Breast epithelium (tissue), 4 donors: Measurements from ENCODE around the gene INSIG1. TPM values are rescaled to one million over a fixed set of nuclear protein-coding genes. Genes with fewer than 3 reads are reported as not detected.

Experiments used
- DNase-seq, 2 donors: peaks; one replicate each; pipeline ENCODE4 v3.0.0-alpha.2; 2019; ENCODE audit warnings: low spot score in 2 of 2
- H3K27ac ChIP-seq, 2 donors: fragments of 200-600 bp; sonication (generic) in 1 of 2; one replicate each; pipeline ENCODE4 v1.5.1; 2016 to 2019; ENCODE audit warnings: mild to moderate bottlenecking in 1 of 2
- H3K27me3 ChIP-seq, 2 donors: fragments of 200-600 bp; sonication (generic) in 1 of 2; one replicate each; pipeline versions ENCODE4 v1.5.1 to v1.6.0; 2017 to 2019; ENCODE audit warnings: control low read depth in 1 of 2, mild to moderate bottlenecking in 1 of 2
- H3K36me3 ChIP-seq: fragments of 200-600 bp; one replicate; pipeline ENCODE4 v1.5.1; 2019
- H3K4me1 ChIP-seq, 2 donors: fragments of 200-600 bp; sonication (generic); one replicate each; pipeline ENCODE4 v1.5.1; 2016 to 2019; ENCODE audit warnings: control low read depth in 1 of 2
- H3K4me3 ChIP-seq, 3 donors: fragments of 200-600 bp; sonication (generic); 1 replicate in 2 of 3; 2 replicates in 1 of 3; pipeline ENCODE4 v1.5.1; 2016 to 2019; ENCODE audit warnings: mild to moderate bottlenecking in 3 of 3, moderate library complexity in 2 of 3
- H3K9me3 ChIP-seq, 2 donors: fragments of 200-600 bp; sonication (generic) in 1 of 2; one replicate each; pipeline ENCODE4 v1.5.1; 2016 to 2019; ENCODE audit warnings: control low read depth in 1 of 2
- CTCF ChIP-seq, 3 donors: fragments of 450-650 bp; IDR thresholded peaks; one replicate each; pipeline ENCODE4 v1.5.1; 2016 to 2017; ENCODE audit warnings: antibody characterized with exemption in 3 of 3, mild to moderate bottlenecking in 3 of 3, moderate library complexity in 3 of 3
- POLR2A ChIP-seq: fragments of 450-650 bp; IDR thresholded peaks from one replicate; pipeline ENCODE4 v1.6.1; 2016; ENCODE audit warnings: antibody characterized with exemption, mild to moderate bottlenecking, moderate library complexity
- POLR2AphosphoS5 ChIP-seq, 3 donors: sonication (generic); formaldehyde crosslinking; IDR thresholded peaks; one replicate each; pipeline ENCODE4 v1.6.1; 2017; ENCODE audit warnings: antibody characterized with exemption in 3 of 3
- intact Hi-C: fragments of 100-400 bp; cut with DNase I; formaldehyde crosslinking; loops from one replicate; pipeline ENCODE4 v1.15.1; 2023; ENCODE audit warnings: low total_unique reads
- total RNA-seq, 3 donors: library from RNA; depleted of rRNA; stranded (reverse); fragments of >200 nt; gene quantifications; one replicate each; pipeline ENCODE4 v1.1.0, GENCODE V29; 2016

Gene INSIG1
- total RNA-seq, result 10 to 100 TPM; 37.0 to 89.6 (median 66.0) TPM

DNA sequence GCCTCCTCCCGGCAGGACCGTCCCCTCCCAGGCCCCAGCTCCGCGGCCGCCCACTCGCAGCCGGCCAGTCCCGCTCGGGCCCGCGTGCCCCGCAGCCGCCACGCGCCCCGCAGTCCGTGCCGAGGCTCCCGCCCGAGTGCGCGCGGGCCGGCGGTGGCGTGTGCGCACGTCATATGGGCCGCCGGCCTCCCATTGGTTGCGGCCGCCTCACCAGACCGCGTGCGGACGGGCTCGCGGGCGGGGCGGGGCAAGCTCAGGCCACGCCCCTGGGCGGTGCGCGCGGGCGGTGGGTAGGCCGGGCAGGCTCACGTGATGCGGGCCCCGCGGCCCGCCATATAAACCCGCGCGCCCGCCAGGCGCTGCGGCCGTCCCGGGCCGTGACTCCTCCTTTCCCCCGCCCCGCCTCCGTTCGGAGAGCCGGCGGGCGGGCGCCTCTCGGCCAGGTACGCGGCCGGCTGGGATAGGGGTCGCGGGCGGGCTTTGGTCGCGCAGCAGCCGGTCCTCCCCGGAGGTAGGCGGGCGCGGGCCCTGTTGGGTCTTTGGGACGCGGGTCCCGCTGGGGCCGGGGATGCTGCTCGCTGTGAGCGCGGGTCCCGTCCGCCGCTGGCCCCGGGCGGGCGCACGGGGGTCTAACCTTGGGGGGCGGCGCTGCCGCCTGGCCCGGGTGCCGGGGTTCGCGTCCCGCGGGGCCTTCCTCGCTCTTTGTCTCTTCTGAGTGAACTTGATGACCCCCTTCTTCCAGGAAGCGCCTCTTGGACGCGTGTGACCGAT is at the start of gene INSIG1:
Gene INSIG1, plus strand, starts transcription at position 362 of the 771 bp plus-strand sequence. Its CDS starts 408 bp downstream, at position 770.
- DNase-seq, result peak; percentile 89 to 91
- H3K27me3 ChIP-seq, result no peaks in the 10 kb centered on the region
- H3K4me3 ChIP-seq, result peak within 1 kb of the TSS; percentile 85 to 91 (median 88)
- TF ChIP-seq POLR2A (no peak), CTCF (IDR thresholded peaks at IDR 0.05) (no peak), POLR2AphosphoS5 (IDR thresholded peaks at IDR 0.05) (peak; percentile 51 to 78 (median 75))
- no peaks in the 10 kb centered on the region for H3K9me3 ChIP-seq
- H3K4me1 ChIP-seq, result peaks cover 0 to 11% of the 10 kb centered on the region in 2 donors
- H3K27ac ChIP-seq, result peak within 1 kb of the TSS; percentile 93 to 96
- H3K36me3 ChIP-seq, result no peaks in the 10 kb centered on the region
- intact Hi-C loops, result no loop called here

GRCh38 chr7:155248366-155248756 is 49.3 kb upstream of the INSIG1 start:
- intact Hi-C loops, result no loop called here
- Histone ChIP-seq H3K27me3 (no peaks in the 10 kb centered on the region), H3K27ac (no peak overlapping the region), H3K4me3 (no peak overlapping the region), H3K4me1 (no peaks in the 10 kb centered on the region), H3K36me3 (no peaks in the 10 kb centered on the region), H3K9me3 (no peaks in the 10 kb centered on the region)
- TF ChIP-seq POLR2AphosphoS5 (IDR thresholded peaks at IDR 0.05), result no peak
- no peak for TF ChIP-seq POLR2A
- TF ChIP-seq CTCF (IDR thresholded peaks at IDR 0.05), result no peak
- DNase-seq, result no peak

GRCh38 chr7:155251831-155252230 is 45.8 kb upstream of the INSIG1 start:
- Histone ChIP-seq H3K36me3 (no peaks in the 10 kb centered on the region), H3K27me3 (no peaks in the 10 kb centered on the region), H3K27ac (no peak overlapping the region), H3K4me3 (no peak overlapping the region), H3K9me3 (no peaks in the 10 kb centered on the region), H3K4me1 (peaks cover 0 to 4% of the 10 kb centered on the region in 2 donors)
- TF ChIP-seq CTCF (IDR thresholded peaks at IDR 0.05), result no peak
- no peak for TF ChIP-seq POLR2AphosphoS5 (IDR thresholded peaks at IDR 0.05)
- intact Hi-C loops, result no loop called here
- DNase-seq, result no peak

GRCh38 chr7:155252444-155252887 is 45.2 kb upstream of the INSIG1 start:
- intact Hi-C loops, result no loop called here
- Histone ChIP-seq H3K27me3 (no peaks in the 10 kb centered on the region), H3K9me3 (no peaks in the 10 kb centered on the region), H3K4me3 (no peak overlapping the region), H3K27ac (peak overlapping the region; percentile 23 to 35), H3K4me1 (peaks cover 0 to 9% of the 10 kb centered on the region in 2 donors), H3K36me3 (no peaks in the 10 kb centered on the region)
- DNase-seq, result no peak
- no peak for TF ChIP-seq POLR2A
- peak in 1 of 3 donors; percentile 13 for TF ChIP-seq CTCF (IDR thresholded peaks at IDR 0.05)

- H3K27ac ChIP-seq, result peak overlapping the region; percentile 23 to 35
- H3K27me3 ChIP-seq, result no peaks in the 10 kb centered on the region
- H3K4me3 ChIP-seq, result no peak overlapping the region
- TF ChIP-seq CTCF (IDR thresholded peaks at IDR 0.05) (no peak), POLR2AphosphoS5 (IDR thresholded peaks at IDR 0.05) (no peak), POLR2A (no peak)
- no peaks in the 10 kb centered on the region for H3K9me3 ChIP-seq
- H3K4me1 ChIP-seq, result peaks cover 0 to 9% of the 10 kb centered on the region in 2 donors
- intact Hi-C loops, result no loop called here
- no peak for DNase-seq
- H3K36me3 ChIP-seq, result no peaks in the 10 kb centered on the region
These were observed 44.7 kb upstream of the INSIG1 start for GRCh38 chr7:155252892-155253501.
